ENCODE results near the gene PTPN13.

DNA sequence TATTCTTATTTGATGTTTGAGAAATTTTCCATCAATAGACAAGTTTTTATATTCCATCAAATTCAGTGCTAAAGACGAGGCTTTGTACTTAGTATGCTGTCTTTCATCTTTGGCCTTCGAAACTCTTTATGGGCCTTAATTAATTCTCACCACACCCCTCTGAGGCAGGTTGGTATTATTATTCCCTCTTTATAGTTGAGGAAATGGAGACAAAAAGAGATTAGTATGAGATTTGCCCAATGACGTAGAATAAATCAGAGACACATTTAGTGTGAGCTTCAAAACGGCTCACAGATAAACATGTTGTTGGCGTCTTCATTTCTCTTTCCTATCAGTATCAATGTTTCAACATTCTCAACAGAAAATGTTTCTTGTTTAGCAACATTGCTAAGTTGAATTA lies 35.9 kb upstream of the PTPN13 start:
- TF ChIP-seq, protein P1, sequence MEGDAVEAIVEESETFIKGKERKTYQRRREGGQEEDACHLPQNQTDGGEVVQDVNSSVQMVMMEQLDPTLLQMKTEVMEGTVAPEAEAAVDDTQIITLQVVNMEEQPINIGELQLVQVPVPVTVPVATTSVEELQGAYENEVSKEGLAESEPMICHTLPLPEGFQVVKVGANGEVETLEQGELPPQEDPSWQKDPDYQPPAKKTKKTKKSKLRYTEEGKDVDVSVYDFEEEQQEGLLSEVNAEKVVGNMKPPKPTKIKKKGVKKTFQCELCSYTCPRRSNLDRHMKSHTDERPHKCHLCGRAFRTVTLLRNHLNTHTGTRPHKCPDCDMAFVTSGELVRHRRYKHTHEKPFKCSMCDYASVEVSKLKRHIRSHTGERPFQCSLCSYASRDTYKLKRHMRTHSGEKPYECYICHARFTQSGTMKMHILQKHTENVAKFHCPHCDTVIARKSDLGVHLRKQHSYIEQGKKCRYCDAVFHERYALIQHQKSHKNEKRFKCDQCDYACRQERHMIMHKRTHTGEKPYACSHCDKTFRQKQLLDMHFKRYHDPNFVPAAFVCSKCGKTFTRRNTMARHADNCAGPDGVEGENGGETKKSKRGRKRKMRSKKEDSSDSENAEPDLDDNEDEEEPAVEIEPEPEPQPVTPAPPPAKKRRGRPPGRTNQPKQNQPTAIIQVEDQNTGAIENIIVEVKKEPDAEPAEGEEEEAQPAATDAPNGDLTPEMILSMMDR (conservative IDR thresholded peaks at IDR 0.05; ENCODE audit: low read depth, low read length) = no peak
- no peak for TF ChIP-seq EZH2 (IDR thresholded peaks at IDR 0.05; ENCODE audit: borderline replicate concordance, low read depth, low read length, poor library complexity, severe bottlenecking)
